HEK293 (cell line): Measurements from ENCODE around the gene EIF3M.

ENCODE experiments used
- KLF10 ChIP-seq: fragments of 450-650 bp; IDR thresholded peaks from 2 replicates; pipeline ENCODE4 v1.5.1; 2018; ENCODE audit warnings: missing biosample characterization, mild to moderate bottlenecking, missing genetic modification characterization
- RBAK ChIP-seq: fragments of 450-650 bp; formaldehyde crosslinking; IDR thresholded peaks from 2 replicates; pipeline ENCODE4 v1.5.1; 2016; ENCODE audit warnings: missing biosample characterization, missing genetic modification characterization
- SP2 ChIP-seq: fragments of 450-650 bp; formaldehyde crosslinking; IDR thresholded peaks from 2 replicates; pipeline ENCODE4 v1.5.1; 2016; ENCODE audit warnings: missing biosample characterization, missing genetic modification characterization
- ZBTB49 ChIP-seq: fragments of 450-650 bp; formaldehyde crosslinking; IDR thresholded peaks from 2 replicates; pipeline ENCODE4 v1.5.1; 2016; ENCODE audit warnings: missing biosample characterization, missing genetic modification characterization, low read depth
- ZBTB6 ChIP-seq: fragments of 450-650 bp; formaldehyde crosslinking; IDR thresholded peaks from 2 replicates; pipeline ENCODE4 v1.5.1; 2017; ENCODE audit warnings: missing biosample characterization, missing genetic modification characterization
- ZNF302 ChIP-seq: fragments of 450-650 bp; formaldehyde crosslinking; IDR thresholded peaks from 2 replicates; pipeline ENCODE4 v1.5.1; 2016; ENCODE audit warnings: missing biosample characterization, missing genetic modification characterization, low read depth
- ZNF549 ChIP-seq: fragments of 450-650 bp; IDR thresholded peaks from 2 replicates; pipeline ENCODE4 v1.5.1; 2018; ENCODE audit warnings: missing biosample characterization, missing genetic modification characterization, mild to moderate bottlenecking, inconsistent platforms, moderate library complexity
- ZSCAN30 ChIP-seq: fragments of 450-650 bp; IDR thresholded peaks from 2 replicates; pipeline ENCODE4 v1.5.1; 2018; ENCODE audit warnings: missing biosample characterization, mild to moderate bottlenecking, missing genetic modification characterization, moderate library complexity
- TF ChIP-seq, protein P1 (sequence below): fragments of 450-650 bp; formaldehyde crosslinking; IDR thresholded peaks from 2 replicates; pipeline ENCODE4 v1.5.1; 2016; ENCODE audit warnings: missing biosample characterization, missing genetic modification characterization
- TF ChIP-seq, protein P2 (sequence below): fragments of 450-650 bp; formaldehyde crosslinking; IDR thresholded peaks from 2 replicates; pipeline ENCODE4 v1.5.1; 2017; ENCODE audit warnings: missing biosample characterization, missing genetic modification characterization

DNA sequence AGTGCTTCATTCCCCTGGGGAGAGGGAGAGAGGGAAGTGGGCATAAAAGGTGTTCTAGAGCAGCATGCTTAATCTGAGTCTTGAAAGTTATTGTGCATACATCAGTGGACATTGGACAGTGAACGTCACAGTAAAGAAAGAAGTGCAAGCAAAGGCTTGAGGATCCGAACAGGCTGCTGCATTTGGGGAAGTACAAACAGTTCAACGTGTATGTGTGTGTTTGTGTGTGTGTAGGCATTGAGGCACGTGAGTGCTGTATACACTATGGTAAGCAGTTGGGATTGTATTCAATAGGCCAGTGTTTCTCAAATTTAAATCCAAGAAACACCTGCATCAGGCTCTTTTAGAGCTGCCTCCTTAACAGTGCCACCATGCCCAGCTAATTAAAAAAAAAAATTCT, 10.4 kb upstream of the EIF3M start:
- TF ChIP-seq ZNF549 (tag by site-specific recombination) (no peak), ZSCAN30 (tag by site-specific recombination) (no peak), RBAK (tag by site-specific recombination) (no peak), SP2 (tag by site-specific recombination) (no peak), KLF10 (tag by site-specific recombination) (no peak), ZNF302 (tag by site-specific recombination) (no peak), ZBTB49 (no peak), ZBTB6 (tag by site-specific recombination) (no peak)
- TF ChIP-seq, protein P1, sequence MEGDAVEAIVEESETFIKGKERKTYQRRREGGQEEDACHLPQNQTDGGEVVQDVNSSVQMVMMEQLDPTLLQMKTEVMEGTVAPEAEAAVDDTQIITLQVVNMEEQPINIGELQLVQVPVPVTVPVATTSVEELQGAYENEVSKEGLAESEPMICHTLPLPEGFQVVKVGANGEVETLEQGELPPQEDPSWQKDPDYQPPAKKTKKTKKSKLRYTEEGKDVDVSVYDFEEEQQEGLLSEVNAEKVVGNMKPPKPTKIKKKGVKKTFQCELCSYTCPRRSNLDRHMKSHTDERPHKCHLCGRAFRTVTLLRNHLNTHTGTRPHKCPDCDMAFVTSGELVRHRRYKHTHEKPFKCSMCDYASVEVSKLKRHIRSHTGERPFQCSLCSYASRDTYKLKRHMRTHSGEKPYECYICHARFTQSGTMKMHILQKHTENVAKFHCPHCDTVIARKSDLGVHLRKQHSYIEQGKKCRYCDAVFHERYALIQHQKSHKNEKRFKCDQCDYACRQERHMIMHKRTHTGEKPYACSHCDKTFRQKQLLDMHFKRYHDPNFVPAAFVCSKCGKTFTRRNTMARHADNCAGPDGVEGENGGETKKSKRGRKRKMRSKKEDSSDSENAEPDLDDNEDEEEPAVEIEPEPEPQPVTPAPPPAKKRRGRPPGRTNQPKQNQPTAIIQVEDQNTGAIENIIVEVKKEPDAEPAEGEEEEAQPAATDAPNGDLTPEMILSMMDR (tag by site-specific recombination), result no peak
- TF ChIP-seq, protein P2, sequence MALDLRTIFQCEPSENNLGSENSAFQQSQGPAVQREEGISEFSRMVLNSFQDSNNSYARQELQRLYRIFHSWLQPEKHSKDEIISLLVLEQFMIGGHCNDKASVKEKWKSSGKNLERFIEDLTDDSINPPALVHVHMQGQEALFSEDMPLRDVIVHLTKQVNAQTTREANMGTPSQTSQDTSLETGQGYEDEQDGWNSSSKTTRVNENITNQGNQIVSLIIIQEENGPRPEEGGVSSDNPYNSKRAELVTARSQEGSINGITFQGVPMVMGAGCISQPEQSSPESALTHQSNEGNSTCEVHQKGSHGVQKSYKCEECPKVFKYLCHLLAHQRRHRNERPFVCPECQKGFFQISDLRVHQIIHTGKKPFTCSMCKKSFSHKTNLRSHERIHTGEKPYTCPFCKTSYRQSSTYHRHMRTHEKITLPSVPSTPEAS (tag by site-specific recombination), result no peak
